HepG2 (cell line): ENCODE results near the gene GLRX5. TPM values are rescaled to one million over a fixed set of nuclear protein-coding genes. Genes with fewer than 3 reads are reported as not detected.

Source experiments
- ARNTL ChIP-seq: sonication (generic); formaldehyde crosslinking; IDR thresholded peaks from 2 replicates; pipeline ENCODE4 v1.4.0; 2020; ENCODE audit warnings: mild to moderate bottlenecking, missing genetic modification reagents
- CEBPG ChIP-seq: IDR thresholded peaks from 2 replicates; pipeline ENCODE4 v1.6.1; 2016
- ELF3 ChIP-seq: IDR thresholded peaks from 2 replicates; pipeline ENCODE4 v1.6.1; 2016; ENCODE audit warnings: missing genetic modification reagents, missing compliant biosample characterization
- GABPB1 ChIP-seq: IDR thresholded peaks from 2 replicates; pipeline ENCODE4 v1.6.1; 2016; ENCODE audit warnings: mild to moderate bottlenecking, missing genetic modification reagents, moderate library complexity, missing compliant biosample characterization
- GATAD2A ChIP-seq: IDR thresholded peaks from 2 replicates; pipeline ENCODE4 v1.6.1; 2016
- HES4 ChIP-seq: sonication (generic); formaldehyde crosslinking; IDR thresholded peaks from 2 replicates; pipeline ENCODE4 v1.9.0; 2021; ENCODE audit warnings: mild to moderate bottlenecking, missing genetic modification reagents, borderline replicate concordance
- NR2F6 ChIP-seq, 2 experiments: IDR thresholded peaks; 2 replicates each; pipeline ENCODE4 v1.6.1; 2016; ENCODE audit warnings: antibody characterized with exemption in 1 of 2, mild to moderate bottlenecking in 1 of 2
- POLR2A ChIP-seq, 2 experiments: IDR thresholded peaks; 2 replicates each; pipeline ENCODE4 v1.6.1; 2011; ENCODE audit warnings: low read depth in 2 of 2, low read length in 2 of 2, mild to moderate bottlenecking in 1 of 2, moderate library complexity in 1 of 2; ENCODE audit not compliant: insufficient read depth in 1 of 2
- POLR2G ChIP-seq: fragments of 200-400 bp; formaldehyde crosslinking; IDR thresholded peaks from 2 replicates; pipeline ENCODE4 v1.6.1; 2018; ENCODE audit warnings: mild to moderate bottlenecking, low read depth, low read length, moderate library complexity
- ZFY ChIP-seq: sonication (generic); formaldehyde crosslinking; IDR thresholded peaks from 2 replicates; pipeline ENCODE4 v1.4.0; 2020; ENCODE audit warnings: missing genetic modification reagents
- ZNF292 ChIP-seq: sonication (generic); formaldehyde crosslinking; IDR thresholded peaks from 2 replicates; pipeline ENCODE4 v1.8.1; 2022; ENCODE audit warnings: mild to moderate bottlenecking, low read depth, missing genetic modification reagents, borderline replicate concordance
- polyA plus RNA-seq, 8 experiments: library from polyadenylated mRNA; depleted of rRNA in 3 of 8; stranded (reverse) in 7 of 8; unstranded in 1 of 8; fragments of >200 nt; fragmentation: Illumina TruSeq in 4 of 8; extraction: Trizol in 4 of 8; gene quantifications; 2 replicates each; pipeline versions ENCODE4 v1.2.1 to v1.2.3, GENCODE V29; 2011 to 2016; ENCODE audit warnings: low read depth in 4 of 8, missing spikeins in 1 of 8, mixed read lengths in 1 of 8; ENCODE audit not compliant: insufficient read depth in 1 of 8
- total RNA-seq, 5 experiments: library from RNA; depleted of rRNA; stranded (reverse); fragments of >200 nt; fragmentation: Illumina TruSeq; extraction: Trizol; gene quantifications; 2 replicates each; pipeline ENCODE4 v1.2.3, GENCODE V29; 2016; ENCODE audit warnings: low read depth in 1 of 5
- TF ChIP-seq, protein P1 (sequence below), 2 experiments: sonication (generic) in 1 of 2; formaldehyde crosslinking in 1 of 2; IDR thresholded peaks; 2 replicates each; pipeline versions ENCODE4 v1.6.1 to v1.9.0; 2014 to 2022; ENCODE audit warnings: antibody characterized with exemption in 1 of 2, borderline replicate concordance in 1 of 2, inconsistent platforms in 1 of 2, low read depth in 1 of 2, missing genetic modification reagents in 1 of 2
- TF ChIP-seq, protein P2 (sequence below): sonication (generic); formaldehyde crosslinking; IDR thresholded peaks from 2 replicates; pipeline ENCODE4 v1.8.0; 2022; ENCODE audit warnings: missing genetic modification reagents, mild to moderate bottlenecking, moderate library complexity, borderline replicate concordance
- TF ChIP-seq, protein P3 (sequence below): sonication (generic); formaldehyde crosslinking; IDR thresholded peaks from 2 replicates; pipeline ENCODE4 v1.4.0; 2020; ENCODE audit warnings: missing genetic modification reagents, borderline replicate concordance

The GLRX5 gene
- total and polyA plus RNA-seq, 2 of the 13 experiments (the other 11 are each of a cell fraction or from before 2014, with no cell fraction given), result 122 to 146 TPM

DNA sequence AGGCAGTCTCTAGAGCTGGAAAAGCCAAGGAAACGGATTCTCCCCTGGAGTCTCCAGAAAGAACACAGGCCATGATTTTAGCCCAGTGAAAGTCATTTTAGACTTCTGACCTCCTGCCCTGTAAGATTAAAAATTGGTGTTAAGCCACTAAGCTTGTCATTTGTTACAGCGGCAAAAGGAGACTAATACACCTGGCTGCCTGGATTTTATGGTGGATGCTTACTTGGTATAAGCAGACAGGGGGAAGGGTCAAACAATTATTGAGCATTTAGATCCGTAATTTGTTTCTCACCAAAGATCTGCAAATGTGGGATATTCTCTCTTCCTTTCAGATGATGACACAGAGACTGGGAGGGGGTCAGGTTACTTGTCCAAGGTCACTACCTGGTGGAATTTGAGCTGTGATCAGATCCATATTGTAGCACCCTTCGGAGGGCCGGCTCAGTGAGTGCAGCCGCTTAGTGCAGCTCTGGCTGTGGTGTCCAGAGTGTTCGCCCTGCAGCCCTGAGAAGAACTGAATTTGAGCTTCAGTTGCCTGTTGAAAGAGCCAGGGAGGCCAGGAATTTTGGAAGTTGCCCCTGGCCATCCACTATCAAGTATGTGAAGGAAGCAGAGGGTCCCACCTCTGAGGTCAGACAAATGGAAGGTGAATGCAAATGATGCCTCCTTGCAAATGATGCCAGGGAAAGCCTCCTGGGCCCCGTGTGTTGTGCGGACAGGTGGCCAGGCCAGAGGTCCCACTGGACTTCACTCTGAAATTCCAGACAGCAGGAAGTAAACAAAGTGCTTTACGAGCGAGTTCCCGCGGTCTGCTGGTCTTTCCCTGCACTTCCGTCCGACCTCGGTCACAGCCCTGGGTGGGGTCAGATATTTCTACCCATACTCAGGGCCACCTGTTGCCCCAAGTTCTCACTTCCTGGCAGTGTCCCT, 15.1 kb downstream of the GLRX5 start (continued):
- TF ChIP-seq, protein P1, sequence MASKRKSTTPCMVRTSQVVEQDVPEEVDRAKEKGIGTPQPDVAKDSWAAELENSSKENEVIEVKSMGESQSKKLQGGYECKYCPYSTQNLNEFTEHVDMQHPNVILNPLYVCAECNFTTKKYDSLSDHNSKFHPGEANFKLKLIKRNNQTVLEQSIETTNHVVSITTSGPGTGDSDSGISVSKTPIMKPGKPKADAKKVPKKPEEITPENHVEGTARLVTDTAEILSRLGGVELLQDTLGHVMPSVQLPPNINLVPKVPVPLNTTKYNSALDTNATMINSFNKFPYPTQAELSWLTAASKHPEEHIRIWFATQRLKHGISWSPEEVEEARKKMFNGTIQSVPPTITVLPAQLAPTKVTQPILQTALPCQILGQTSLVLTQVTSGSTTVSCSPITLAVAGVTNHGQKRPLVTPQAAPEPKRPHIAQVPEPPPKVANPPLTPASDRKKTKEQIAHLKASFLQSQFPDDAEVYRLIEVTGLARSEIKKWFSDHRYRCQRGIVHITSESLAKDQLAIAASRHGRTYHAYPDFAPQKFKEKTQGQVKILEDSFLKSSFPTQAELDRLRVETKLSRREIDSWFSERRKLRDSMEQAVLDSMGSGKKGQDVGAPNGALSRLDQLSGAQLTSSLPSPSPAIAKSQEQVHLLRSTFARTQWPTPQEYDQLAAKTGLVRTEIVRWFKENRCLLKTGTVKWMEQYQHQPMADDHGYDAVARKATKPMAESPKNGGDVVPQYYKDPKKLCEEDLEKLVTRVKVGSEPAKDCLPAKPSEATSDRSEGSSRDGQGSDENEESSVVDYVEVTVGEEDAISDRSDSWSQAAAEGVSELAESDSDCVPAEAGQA (IDR thresholded peaks at IDR 0.05; ENCODE audit: low read depth), result no peak
- TF ChIP-seq, protein P1 (CRISPR knock-in tag; IDR thresholded peaks at IDR 0.05; ENCODE audit: borderline replicate concordance), result no peak
- TF ChIP-seq POLR2G (peak; percentile 57; the same call in 1 of the 2 replicates), HES4 (no peak), POLR2A (IDR thresholded peaks at IDR 0.05; ENCODE audit: insufficient read depth in 1 of 2, low read depth in 2 of 2, low read length in 2 of 2) (peak; percentile 39 to 46; a peak in 2 of 4 replicates), ZNF292 (peak; percentile 88), ELF3 (peak; percentile 98), GABPB1 (CRISPR knock-in tag) (peak; percentile 85), CEBPG (CRISPR knock-in tag) (peak; percentile 43), ZFY (CRISPR knock-in tag) (peak; percentile 61; the same call in 1 of the 2 replicates), GATAD2A (CRISPR knock-in tag) (peak; percentile 81), ARNTL (CRISPR knock-in tag) (peak; percentile 87), NR2F6 (IDR thresholded peaks at IDR 0.05) (peak; percentile 61; the same call in 1 of the 2 replicates), NR2F6 (CRISPR knock-in tag; IDR thresholded peaks at IDR 0.05) (peak; percentile 92)
- TF ChIP-seq, protein P2, sequence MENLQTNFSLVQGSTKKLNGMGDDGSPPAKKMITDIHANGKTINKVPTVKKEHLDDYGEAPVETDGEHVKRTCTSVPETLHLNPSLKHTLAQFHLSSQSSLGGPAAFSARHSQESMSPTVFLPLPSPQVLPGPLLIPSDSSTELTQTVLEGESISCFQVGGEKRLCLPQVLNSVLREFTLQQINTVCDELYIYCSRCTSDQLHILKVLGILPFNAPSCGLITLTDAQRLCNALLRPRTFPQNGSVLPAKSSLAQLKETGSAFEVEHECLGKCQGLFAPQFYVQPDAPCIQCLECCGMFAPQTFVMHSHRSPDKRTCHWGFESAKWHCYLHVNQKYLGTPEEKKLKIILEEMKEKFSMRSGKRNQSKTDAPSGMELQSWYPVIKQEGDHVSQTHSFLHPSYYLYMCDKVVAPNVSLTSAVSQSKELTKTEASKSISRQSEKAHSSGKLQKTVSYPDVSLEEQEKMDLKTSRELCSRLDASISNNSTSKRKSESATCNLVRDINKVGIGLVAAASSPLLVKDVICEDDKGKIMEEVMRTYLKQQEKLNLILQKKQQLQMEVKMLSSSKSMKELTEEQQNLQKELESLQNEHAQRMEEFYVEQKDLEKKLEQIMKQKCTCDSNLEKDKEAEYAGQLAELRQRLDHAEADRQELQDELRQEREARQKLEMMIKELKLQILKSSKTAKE (CRISPR knock-in tag), result peak; percentile 96
- TF ChIP-seq, protein P3, sequence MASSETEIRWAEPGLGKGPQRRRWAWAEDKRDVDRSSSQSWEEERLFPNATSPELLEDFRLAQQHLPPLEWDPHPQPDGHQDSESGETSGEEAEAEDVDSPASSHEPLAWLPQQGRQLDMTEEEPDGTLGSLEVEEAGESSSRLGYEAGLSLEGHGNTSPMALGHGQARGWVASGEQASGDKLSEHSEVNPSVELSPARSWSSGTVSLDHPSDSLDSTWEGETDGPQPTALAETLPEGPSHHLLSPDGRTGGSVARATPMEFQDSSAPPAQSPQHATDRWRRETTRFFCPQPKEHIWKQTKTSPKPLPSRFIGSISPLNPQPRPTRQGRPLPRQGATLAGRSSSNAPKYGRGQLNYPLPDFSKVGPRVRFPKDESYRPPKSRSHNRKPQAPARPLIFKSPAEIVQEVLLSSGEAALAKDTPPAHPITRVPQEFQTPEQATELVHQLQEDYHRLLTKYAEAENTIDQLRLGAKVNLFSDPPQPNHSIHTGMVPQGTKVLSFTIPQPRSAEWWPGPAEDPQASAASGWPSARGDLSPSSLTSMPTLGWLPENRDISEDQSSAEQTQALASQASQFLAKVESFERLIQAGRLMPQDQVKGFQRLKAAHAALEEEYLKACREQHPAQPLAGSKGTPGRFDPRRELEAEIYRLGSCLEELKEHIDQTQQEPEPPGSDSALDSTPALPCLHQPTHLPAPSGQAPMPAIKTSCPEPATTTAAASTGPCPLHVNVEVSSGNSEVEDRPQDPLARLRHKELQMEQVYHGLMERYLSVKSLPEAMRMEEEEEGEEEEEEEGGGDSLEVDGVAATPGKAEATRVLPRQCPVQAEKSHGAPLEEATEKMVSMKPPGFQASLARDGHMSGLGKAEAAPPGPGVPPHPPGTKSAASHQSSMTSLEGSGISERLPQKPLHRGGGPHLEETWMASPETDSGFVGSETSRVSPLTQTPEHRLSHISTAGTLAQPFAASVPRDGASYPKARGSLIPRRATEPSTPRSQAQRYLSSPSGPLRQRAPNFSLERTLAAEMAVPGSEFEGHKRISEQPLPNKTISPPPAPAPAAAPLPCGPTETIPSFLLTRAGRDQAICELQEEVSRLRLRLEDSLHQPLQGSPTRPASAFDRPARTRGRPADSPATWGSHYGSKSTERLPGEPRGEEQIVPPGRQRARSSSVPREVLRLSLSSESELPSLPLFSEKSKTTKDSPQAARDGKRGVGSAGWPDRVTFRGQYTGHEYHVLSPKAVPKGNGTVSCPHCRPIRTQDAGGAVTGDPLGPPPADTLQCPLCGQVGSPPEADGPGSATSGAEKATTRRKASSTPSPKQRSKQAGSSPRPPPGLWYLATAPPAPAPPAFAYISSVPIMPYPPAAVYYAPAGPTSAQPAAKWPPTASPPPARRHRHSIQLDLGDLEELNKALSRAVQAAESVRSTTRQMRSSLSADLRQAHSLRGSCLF (CRISPR knock-in tag), result no peak
